ENCODE results near the gene LEMD2. TPM values are rescaled to one million over a fixed set of nuclear protein-coding genes. Genes with fewer than 3 reads are reported as not detected.

The LEMD2 gene
- total RNA-seq, 1 donor from 2014 or later = 37.7 TPM

GRCh38 chr6:33820243-33820642 is 31.3 kb upstream of the LEMD2 start:
- DNase-seq (ENCODE audit: low spot score) = no peak

DNA sequence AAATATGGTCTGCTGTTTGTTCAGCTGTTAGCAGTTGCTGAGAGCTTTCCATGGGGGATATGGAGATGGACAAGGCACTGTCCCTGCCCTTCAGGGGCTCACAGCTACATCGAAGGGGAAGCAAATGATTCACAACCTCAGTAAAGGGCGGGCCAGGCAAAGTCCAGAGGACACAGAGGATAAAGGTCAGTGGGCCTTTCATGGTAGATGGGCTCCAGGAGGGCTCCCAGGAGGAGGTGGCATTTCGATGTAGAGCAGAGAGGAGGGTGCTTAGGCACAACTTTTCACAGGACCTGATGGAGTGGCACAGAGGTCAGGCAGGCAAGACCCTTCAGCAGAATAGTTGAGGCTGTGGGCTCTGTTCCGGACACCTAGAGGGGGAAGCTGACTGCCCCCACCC is 30.1 kb upstream of the LEMD2 start:
- no peak for DNase-seq (ENCODE audit: low spot score)

DNA sequence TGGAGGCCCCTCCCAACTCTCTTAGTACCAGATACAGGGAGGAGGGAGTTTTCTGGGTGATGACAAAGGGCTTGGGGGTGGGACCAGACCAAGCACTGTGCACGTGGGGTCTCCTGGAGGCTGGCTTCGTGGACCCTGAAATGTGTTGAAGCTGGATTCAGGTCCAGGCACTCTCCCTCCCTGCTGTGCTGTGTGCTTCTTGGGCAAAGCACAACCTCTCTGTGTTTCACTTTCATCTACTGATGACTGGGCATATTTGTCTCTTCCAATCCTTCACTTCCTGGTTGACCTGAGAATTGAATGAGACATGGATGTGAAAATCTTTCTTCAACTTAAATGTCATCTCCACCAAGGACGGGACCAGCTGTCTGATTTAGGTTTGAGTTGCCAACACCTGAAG is 29.4 kb upstream of the LEMD2 start:
- DNase-seq (ENCODE audit: low spot score) = no peak

- DNase-seq (ENCODE audit: low spot score) = no peak
Observed at GRCh38 chr6:33817489-33817888, 28.6 kb upstream of the LEMD2 start.

DNA sequence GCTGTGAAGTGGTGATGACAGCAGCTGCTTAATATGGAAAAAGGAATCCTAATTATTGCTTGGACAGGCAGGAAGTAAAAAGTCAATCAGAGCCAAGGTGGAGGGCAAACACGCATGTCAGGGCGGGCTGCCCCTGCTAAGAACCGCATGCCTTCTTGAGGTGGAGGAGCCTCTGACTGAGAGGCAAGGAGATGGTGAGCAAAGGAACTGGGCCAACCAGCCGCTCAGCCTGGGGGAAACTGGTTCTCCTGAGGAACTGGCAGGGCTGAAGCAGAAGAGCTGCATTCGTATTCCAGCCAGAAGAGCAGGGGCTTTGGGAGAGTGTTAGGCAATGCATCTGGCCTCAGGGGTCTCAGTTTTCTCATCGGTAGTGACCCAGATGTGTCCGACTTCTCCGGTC is 28.0 kb upstream of the LEMD2 start:
- DNase-seq (ENCODE audit: low spot score) = no peak

- DNase-seq (ENCODE audit: low spot score) = no peak
Observed at GRCh38 chr6:33815854-33816253, 26.9 kb upstream of the LEMD2 start.

GRCh38 chr6:33813990-33814985 is 25.4 kb upstream of the LEMD2 start:
- no peak for DNase-seq (ENCODE audit: low spot score)

DNA sequence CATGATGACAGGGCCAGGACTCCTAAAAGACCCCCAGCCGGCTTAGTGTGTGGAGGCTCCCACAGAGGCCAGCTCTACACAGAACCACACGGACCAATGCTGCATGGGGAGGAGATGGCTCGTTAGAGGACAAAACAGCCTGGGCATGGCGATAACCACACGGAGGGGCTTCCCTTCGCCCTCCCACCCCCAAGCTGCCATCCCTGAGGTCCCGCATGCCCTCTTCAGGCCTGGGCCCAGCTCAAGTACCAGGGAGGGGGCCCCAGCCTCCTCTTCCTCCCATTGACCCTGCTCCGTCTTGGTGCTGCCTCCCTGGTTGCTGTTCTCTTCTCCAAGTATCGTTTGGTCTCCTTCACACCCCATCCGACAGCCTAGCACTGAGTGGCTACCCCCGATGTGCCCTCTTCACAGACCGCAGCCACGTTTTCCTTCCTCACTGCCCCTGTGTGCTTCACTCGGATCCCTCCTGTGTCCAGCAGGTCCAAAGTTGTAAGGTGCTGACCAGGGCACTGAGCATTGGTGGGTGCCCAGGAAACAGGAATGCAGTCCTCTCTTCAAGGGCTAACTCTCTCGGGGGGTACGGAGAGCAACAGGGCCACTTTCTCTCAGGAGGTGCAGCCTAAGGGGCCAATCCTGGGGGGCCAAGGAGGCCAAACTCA is 24.4 kb upstream of the LEMD2 start:
- no peak for DNase-seq (ENCODE audit: low spot score)

DNA sequence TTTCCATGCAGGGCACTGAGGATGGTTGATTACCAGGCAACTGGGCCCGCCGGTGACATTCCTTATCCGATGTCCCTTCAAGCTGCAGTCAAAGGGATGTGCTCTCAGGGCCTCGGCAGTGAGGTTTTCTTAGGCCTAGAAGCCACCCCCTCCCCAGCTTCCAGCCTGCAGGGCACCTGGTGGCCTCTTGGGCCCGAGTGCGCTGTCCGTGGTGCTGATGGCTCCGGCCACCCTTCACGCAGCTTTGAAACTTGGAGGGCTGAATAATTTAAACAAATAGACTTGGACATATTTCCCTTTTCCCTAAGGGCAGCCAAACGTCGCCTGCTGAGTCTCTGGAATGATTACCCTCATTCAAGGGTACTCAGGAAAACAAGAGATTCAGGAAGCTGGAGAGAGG is 23.7 kb upstream of the LEMD2 start:
- no peak for DNase-seq (ENCODE audit: low spot score)

- no peak for DNase-seq (ENCODE audit: low spot score)
Observed at GRCh38 chr6:33809594-33809993, 20.7 kb upstream of the LEMD2 start.

DNA sequence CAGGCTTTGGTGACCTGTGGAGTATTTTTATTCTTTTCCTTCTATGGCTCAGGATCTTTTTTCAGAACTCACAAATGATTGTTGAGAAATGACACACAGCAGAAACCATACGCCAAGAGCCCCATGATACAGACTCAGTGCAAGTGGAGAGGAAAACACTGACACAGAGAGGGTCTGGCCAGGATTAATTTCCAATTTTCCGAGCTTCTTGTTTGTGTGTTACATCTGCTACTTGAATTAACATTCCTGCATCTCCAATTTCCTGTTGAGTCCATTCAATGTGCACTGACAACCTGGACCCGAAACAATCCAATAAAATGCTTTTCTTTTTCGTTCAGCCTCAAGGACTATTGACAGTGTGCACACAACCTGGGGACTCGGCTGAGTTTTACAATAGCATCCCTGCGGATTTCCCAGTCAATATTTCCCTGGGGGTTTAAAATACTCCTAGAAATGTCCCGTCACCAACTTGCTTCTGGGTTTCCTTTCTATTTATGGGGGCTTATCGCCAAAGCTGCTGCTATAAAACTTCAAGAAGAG is 19.8 kb upstream of the LEMD2 start:
- no peak for DNase-seq (ENCODE audit: low spot score)

- DNase-seq (ENCODE audit: low spot score) = no peak
Observed at GRCh38 chr6:33807606-33808005, 18.7 kb upstream of the LEMD2 start.

DNA sequence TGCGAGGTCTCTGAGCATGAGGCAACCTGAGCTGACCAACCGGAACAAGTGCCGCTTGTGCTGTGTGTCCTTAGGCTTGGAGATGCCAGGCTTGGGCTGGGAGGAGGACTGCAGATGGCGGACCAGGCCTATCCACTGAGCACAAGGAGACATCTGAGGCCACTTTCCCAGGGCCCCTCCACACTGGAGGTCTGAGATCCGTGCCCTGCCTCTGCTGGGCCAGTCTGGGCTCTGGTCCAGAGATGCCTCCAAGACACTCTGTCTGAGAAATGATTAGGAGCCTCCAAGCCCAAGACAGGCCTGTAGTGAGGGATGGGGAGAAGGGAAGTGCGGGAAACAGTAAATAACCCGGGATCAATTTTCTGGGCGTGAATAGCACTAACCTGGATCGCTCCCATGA is 17.9 kb upstream of the LEMD2 start:
- DNase-seq (ENCODE audit: low spot score) = no peak

- no peak for DNase-seq (ENCODE audit: low spot score)
Observed at GRCh38 chr6:33803571-33804053, 14.7 kb upstream of the LEMD2 start, which contains the start of gene MLN. MLN (minus strand) TSS chr6:33804003; CDS start chr6:33801163, 2,840 bp downstream.

- no peak for DNase-seq (ENCODE audit: low spot score)
Observed at GRCh38 chr6:33802186-33802958, 13.4 kb upstream of the LEMD2 start.

- no peak for DNase-seq (ENCODE audit: low spot score)
Observed at GRCh38 chr6:33801611-33802010, 12.7 kb upstream of the LEMD2 start.

DNA sequence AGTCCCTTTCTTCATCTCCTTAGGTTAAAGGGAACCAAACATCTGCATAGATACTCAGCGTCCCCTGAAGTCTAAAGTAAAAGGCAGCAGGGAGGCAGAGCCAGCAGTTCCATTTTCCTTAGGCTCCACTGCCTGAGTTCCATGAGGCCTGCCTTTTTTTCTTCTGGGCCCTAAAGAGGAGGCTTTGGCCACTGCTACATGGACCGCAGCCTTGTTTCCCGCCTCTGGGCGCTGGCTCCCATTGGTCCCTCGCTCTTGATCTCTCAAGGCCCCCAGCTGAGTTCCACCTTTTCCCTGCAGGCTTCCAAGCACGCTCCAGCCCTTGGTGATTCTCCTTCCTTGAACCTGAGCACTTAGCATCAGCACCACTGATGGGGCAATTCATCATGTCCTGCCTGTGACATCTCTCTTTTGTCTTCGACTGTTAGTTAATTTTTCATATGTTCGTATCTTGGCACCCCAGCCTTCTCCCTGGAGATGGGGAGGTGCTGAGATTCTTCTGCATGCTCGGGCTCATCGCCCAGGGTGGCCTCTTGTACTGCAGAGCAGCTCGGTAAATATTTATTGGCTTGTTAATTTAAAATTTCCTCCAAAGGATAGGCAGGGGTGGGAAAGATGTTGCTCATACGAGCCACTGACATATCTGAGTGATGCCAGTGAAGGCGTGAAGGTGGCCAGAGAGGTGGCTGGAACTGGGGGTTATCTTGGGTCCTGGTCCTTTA is 11.5 kb upstream of the LEMD2 start:
- no peak for DNase-seq (ENCODE audit: low spot score)

DNA sequence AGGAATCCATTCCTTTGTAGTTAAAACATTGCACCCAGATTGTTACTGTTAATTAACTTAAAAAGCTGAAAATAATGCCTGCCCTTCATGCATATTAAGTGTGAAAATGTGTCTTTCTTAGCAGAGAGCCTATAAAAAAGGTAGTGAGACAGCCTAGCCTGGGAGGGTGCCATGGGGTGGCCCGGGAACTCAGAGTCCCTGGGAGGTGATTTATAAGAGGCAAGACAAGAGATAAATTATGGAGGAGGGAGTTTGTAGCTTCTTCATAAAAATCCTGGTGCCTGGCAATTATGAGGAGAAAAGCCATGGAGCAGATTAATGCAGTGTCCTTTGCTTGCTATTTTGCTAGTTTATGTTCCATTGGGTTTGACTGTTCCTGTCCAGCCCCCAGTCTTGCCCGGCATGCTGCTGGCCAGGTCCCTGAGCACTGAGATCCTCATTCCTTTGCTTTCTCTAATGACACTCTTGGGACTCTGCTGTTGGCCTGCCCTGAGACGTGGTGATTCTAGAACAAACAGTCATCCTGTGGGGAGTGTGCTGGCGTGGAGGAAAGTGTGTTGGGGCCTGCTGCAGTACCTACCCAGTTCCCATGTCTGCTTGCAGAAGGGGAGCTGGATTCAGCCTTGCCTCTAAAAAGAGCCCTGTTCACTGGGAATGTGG is 10.7 kb upstream of the LEMD2 start:
- no peak for DNase-seq (ENCODE audit: low spot score)

- no peak for DNase-seq (ENCODE audit: low spot score)
Observed at GRCh38 chr6:33798343-33798848, 9.5 kb upstream of the LEMD2 start.

All from mesenteric fat pad (tissue), 1 donor.